Stimulated activated CD8-positive, alpha-beta memory T cell treated with anti-CD3 and anti-CD28 coated beads, Interleukin-2, amount 100 ng/mL, for 1 hour (primary cell): ENCODE measurements around the gene ISL2.

Source experiments
- DNase-seq, 2 donors: peaks; one replicate each; pipeline ENCODE4 v3.0.0-alpha.2; 2020; ENCODE audit warnings: low read depth in 2 of 2

The ISL2 gene

GRCh38 chr15:76341366-76342057 lies 4.9 kb downstream of the ISL2 start:
- DNase-seq: no peak

GRCh38 chr15:76342058-76342381 lies 5.4 kb downstream of the ISL2 start:
- DNase-seq: no peak

GRCh38 chr15:76342382-76343201 lies 6.0 kb downstream of the ISL2 start:
- no peak for DNase-seq

GRCh38 chr15:76343313-76343996 lies 6.9 kb downstream of the ISL2 start:
- DNase-seq: no peak

- DNase-seq: no peak
Observed at GRCh38 chr15:76344893-76345582, 8.5 kb downstream of the ISL2 start.

- DNase-seq: no peak
Observed at GRCh38 chr15:76345583-76345879, 9.0 kb downstream of the ISL2 start.

GRCh38 chr15:76345880-76346668 lies 9.5 kb downstream of the ISL2 start:
- no peak for DNase-seq

- no peak for DNase-seq
Observed at GRCh38 chr15:76346669-76347481, 10.3 kb downstream of the ISL2 start.

- no peak for DNase-seq
Observed at GRCh38 chr15:76347482-76348055, 11.0 kb downstream of the ISL2 start.

GRCh38 chr15:76349301-76350070 lies 12.9 kb downstream of the ISL2 start:
- no peak for DNase-seq

GRCh38 chr15:76353023-76353577 lies 16.5 kb downstream of the ISL2 start:
- DNase-seq: no peak

GRCh38 chr15:76353903-76354302 lies 17.3 kb downstream of the ISL2 start:
- DNase-seq: no peak

- no peak for DNase-seq
Observed at GRCh38 chr15:76354823-76355440, 18.4 kb downstream of the ISL2 start.

GRCh38 chr15:76358453-76358852 lies 21.9 kb downstream of the ISL2 start:
- DNase-seq: no peak

GRCh38 chr15:76359152-76359551 lies 22.6 kb downstream of the ISL2 start:
- no peak for DNase-seq

GRCh38 chr15:76360416-76360815 lies 23.8 kb downstream of the ISL2 start:
- DNase-seq: no peak

- no peak for DNase-seq
Observed at GRCh38 chr15:76363251-76363650, 26.7 kb downstream of the ISL2 start.

- no peak for DNase-seq
Observed at GRCh38 chr15:76366714-76367113, 30.1 kb downstream of the ISL2 start.

- DNase-seq: no peak
Observed at GRCh38 chr15:76368122-76368621, 31.6 kb downstream of the ISL2 start.
